ENCODE data around the gene COL9A1. TPM values are rescaled to one million over a fixed set of nuclear protein-coding genes. Genes with fewer than 3 reads are reported as not detected.

Gene COL9A1
- total RNA-seq, 4 donors from 2014 or later: not detected

DNA sequence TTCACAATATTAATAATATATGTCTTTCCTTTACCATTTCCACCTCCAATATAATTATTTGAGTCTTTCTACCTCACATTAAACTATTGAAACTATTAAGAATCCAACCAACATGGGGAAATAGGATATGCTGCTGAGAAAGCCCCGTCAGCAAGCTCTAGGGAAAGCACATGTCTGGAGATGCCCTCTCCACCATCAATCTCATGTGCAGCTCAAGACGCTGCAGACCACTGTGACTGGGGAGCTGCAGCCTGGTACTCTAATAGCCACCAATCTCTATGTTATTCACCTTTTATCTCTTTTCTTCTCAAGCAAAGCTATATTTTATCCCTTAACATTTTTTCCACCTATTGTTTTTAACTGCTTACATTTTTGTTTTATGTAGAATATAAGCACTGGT lies 50.3 kb downstream of the COL9A1 start:
- Histone ChIP-seq H3K36me3 (no peaks in the 10 kb centered on the region), H3K27me3 (no peaks in the 10 kb centered on the region), H3K27ac (no peak overlapping the region), H3K9me3 (no peaks in the 10 kb centered on the region), H3K4me3 (no peak overlapping the region), H3K4me1 (no peaks in the 10 kb centered on the region)
- no peak for TF ChIP-seq POLR2A (IDR thresholded peaks at IDR 0.05)
- DNase-seq: no peak

GRCh38 chr6:70246118-70246517 lies 56.8 kb downstream of the COL9A1 start:
- H3K36me3 ChIP-seq: no peaks in the 10 kb centered on the region
- no peak overlapping the region for H3K4me3 ChIP-seq
- no peak overlapping the region for H3K27ac ChIP-seq
- no peaks in the 10 kb centered on the region for H3K9me3 ChIP-seq
- peaks cover 0 to 6% (median 2%) of the 10 kb centered on the region in 4 donors for H3K4me1 ChIP-seq
- no peak for DNase-seq
- no peaks in the 10 kb centered on the region for H3K27me3 ChIP-seq
- no peak for TF ChIP-seq POLR2A (IDR thresholded peaks at IDR 0.05)
- TF ChIP-seq, protein P1, sequence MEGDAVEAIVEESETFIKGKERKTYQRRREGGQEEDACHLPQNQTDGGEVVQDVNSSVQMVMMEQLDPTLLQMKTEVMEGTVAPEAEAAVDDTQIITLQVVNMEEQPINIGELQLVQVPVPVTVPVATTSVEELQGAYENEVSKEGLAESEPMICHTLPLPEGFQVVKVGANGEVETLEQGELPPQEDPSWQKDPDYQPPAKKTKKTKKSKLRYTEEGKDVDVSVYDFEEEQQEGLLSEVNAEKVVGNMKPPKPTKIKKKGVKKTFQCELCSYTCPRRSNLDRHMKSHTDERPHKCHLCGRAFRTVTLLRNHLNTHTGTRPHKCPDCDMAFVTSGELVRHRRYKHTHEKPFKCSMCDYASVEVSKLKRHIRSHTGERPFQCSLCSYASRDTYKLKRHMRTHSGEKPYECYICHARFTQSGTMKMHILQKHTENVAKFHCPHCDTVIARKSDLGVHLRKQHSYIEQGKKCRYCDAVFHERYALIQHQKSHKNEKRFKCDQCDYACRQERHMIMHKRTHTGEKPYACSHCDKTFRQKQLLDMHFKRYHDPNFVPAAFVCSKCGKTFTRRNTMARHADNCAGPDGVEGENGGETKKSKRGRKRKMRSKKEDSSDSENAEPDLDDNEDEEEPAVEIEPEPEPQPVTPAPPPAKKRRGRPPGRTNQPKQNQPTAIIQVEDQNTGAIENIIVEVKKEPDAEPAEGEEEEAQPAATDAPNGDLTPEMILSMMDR (IDR thresholded peaks at IDR 0.05): no peak

DNA sequence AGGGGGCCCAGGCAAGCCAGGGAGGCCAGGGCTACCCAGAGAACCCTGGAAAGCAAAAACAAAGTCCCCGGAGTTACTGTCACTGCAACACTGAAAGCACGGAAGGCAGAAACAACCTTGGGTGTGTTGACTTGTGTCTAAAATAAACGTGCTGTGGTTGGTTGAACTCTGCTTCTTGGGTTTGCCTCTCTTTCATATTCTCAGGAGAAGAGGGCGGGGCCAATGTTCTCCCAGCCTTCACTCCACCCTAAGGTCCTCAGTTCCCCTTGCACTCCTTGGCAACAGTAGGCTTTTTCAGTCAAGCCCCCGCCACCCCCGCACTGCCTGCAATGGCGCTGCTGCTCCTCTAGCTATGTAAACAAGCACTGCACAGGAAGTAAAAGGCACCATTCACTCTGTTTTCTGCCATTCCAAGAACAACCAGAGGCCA lies 60.9 kb downstream of the COL9A1 start:
- no peaks in the 10 kb centered on the region for H3K9me3 ChIP-seq
- no peaks in the 10 kb centered on the region for H3K36me3 ChIP-seq
- TF ChIP-seq POLR2A (IDR thresholded peaks at IDR 0.05): no peak
- TF ChIP-seq, protein P1 (IDR thresholded peaks at IDR 0.05): peak in 1 of 6 experiments; percentile 14
- peak in 1 of 3 donors; percentile 55 for DNase-seq
- H3K4me3 ChIP-seq: peak overlapping the region in 1 of 4 donors; percentile 20
- H3K27me3 ChIP-seq: no peaks in the 10 kb centered on the region
- H3K4me1 ChIP-seq: peaks cover 0 to 12% (median 2%) of the 10 kb centered on the region in 4 donors
- H3K27ac ChIP-seq: peak overlapping the region in 1 of 4 donors; percentile 40

- Histone ChIP-seq H3K27ac (no peak overlapping the region), H3K4me1 (peaks cover 0 to 12% (median 2%) of the 10 kb centered on the region in 4 donors), H3K27me3 (no peaks in the 10 kb centered on the region), H3K9me3 (no peaks in the 10 kb centered on the region), H3K4me3 (no peak overlapping the region), H3K36me3 (no peaks in the 10 kb centered on the region)
- no peak for TF ChIP-seq POLR2A (IDR thresholded peaks at IDR 0.05)
- TF ChIP-seq, protein P1 (IDR thresholded peaks at IDR 0.05): no peak
- no peak for DNase-seq
Observed at GRCh38 chr6:70241031-70241430, 61.9 kb downstream of the COL9A1 start.

GRCh38 chr6:70236343-70236742 lies 66.5 kb downstream of the COL9A1 start:
- Histone ChIP-seq H3K4me3 (no peak overlapping the region), H3K27ac (no peak overlapping the region), H3K9me3 (no peaks in the 10 kb centered on the region), H3K36me3 (no peaks in the 10 kb centered on the region), H3K4me1 (peaks cover 0 to 8% (median 1%) of the 10 kb centered on the region in 4 donors), H3K27me3 (no peaks in the 10 kb centered on the region)
- no peak for TF ChIP-seq POLR2A (IDR thresholded peaks at IDR 0.05)
- TF ChIP-seq, protein P1 (IDR thresholded peaks at IDR 0.05): no peak
- no peak for DNase-seq

GRCh38 chr6:70234561-70235236 lies 68.2 kb downstream of the COL9A1 start:
- TF ChIP-seq, protein P1 (IDR thresholded peaks at IDR 0.05): no peak
- Histone ChIP-seq H3K4me1 (no peaks in the 10 kb centered on the region), H3K27ac (no peak overlapping the region), H3K27me3 (no peaks in the 10 kb centered on the region), H3K36me3 (no peaks in the 10 kb centered on the region), H3K9me3 (no peaks in the 10 kb centered on the region), H3K4me3 (no peak overlapping the region)
- no peak for DNase-seq
